Embryonic facial prominence (tissue), 1 donor: ENCODE measurements around the gene OR6Q1.

Experiments used
- DNase-seq: peaks from one replicate; pipeline ENCODE4 v3.0.0-alpha.2; 2016; ENCODE audit errors: extremely low spot score

The OR6Q1 gene

GRCh38 chr11:58058276-58059006 lies 27.7 kb downstream of the OR6Q1 start:
- DNase-seq: no peak

DNA sequence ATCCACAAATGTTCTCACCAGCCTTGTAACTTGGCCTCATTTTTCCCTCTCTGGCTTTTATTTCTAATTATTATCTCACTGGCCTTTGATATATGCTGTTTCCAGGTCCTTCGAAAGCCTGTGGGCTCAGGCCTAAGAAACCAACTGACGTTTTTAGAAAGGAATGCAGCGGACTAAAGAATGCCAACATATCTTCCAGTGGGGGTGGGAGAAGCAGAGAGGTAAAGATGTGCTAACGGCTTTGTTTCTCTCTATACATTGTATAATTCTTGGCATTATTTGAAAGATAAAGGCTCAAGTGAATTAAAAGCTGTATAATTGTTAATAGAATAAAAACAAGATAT lies 28.2 kb downstream of the OR6Q1 start:
- DNase-seq: no peak

DNA sequence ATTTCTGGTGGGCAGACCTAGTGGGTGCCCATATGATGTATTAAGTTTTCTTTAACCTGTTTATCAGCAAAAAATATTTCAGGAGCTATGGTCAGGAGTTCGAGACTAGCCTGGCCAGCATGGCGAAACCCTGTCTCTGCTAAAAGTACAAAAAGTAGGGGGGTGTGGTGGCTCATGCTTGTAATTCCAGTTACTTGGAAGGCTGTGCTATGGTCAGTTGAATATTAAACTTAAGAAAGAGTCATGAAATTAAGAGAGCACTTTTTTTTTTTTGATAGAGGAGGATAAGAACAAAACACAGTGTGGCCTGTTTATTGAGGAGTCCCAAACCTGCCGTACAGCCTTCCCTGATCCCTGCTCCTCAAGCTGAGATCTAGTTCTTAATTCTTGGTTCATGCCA lies 29.8 kb downstream of the OR6Q1 start:
- DNase-seq: no peak

DNA sequence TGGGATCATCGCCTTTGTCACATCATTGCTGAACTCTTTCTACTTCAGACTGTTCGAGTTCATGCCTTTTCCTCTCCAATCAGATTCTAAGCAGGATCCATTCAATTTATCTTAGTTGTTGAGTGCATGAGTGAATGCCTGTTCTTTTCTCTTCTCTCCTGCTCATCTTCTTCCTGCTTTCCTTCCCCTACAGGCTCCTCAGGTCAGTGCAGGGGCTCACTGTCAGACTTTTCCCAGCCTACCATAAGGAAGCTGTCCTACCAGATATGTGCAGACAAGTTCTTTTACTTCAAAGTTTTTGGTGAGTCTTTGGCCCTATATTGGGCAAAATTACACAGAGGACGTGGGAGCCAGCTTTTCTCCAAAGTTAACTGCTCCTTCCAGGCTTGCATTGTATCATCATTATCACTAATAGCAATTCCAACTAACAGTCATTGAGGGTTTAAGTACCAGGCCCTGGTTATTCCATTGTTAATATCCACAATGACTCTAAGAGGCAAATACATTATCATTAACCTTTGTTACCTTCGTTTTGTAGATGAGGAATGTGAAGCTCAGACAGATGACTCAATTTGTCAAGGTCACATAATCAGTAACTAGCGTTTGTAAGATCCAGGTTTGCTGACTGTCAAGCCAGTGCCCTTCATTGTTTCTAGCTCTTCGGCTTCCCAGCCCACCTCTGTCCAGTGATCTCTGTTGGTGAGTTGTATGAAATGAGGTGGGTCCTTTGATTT lies 30.4 kb downstream of the OR6Q1 start:
- DNase-seq: no peak

DNA sequence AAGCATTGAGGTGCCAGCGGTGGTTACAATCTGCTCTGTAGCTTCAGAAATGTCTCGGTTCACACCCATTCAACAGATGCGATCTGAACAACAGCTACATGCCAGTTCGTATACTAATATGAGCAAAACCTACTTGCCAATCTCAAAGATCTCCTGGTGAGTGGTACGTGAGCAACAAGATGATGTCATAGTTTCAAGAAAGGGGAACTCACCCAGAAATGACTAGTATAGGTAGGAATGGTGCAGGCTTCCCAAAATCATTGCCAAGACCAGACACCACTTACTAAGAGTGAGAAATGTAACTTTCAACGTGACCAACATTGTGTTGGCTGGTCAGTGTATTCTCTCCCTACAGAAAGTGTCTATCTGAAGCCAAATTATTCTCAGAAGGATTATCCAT lies 31.1 kb downstream of the OR6Q1 start:
- no peak for DNase-seq

- DNase-seq: no peak
Observed at GRCh38 chr11:58067685-58068084, 36.9 kb downstream of the OR6Q1 start.

GRCh38 chr11:58068655-58069054 lies 37.9 kb downstream of the OR6Q1 start:
- DNase-seq: no peak

- no peak for DNase-seq
Observed at GRCh38 chr11:58070585-58070984, 39.8 kb downstream of the OR6Q1 start.

GRCh38 chr11:58075781-58076180 lies 45.0 kb downstream of the OR6Q1 start:
- no peak for DNase-seq
